Measurements from ENCODE around the gene VSIG10. TPM values are rescaled to one million over a fixed set of nuclear protein-coding genes. Genes with fewer than 3 reads are reported as not detected.

VSIG10 gene
- total and polyA plus RNA-seq, 8 donors: 8.3 to 300 (median 23.1) TPM

GRCh38 chr12:118035190-118036041 is 68.4 kb downstream of the VSIG10 start:
- 67 to 75% (median 74%) methylated on average over 9 of the region's 9 CpGs for WGBS, 5 donors
- Histone ChIP-seq H3K27ac (peak overlapping the region in 2 of 5 donors; percentile 7 to 23), H3K27me3 (no peaks in the 10 kb centered on the region), H3K4me3 (no peak overlapping the region), H3K9me3 (no peaks in the 10 kb centered on the region), H3K36me3 (peaks cover 74 to 100% (median 100%) of the 10 kb centered on the region in 4 donors), H3K4me1 (peaks cover 0 to 16% (median 7%) of the 10 kb centered on the region in 4 donors)
- DNase-seq: peak in 1 of 2 donors; percentile 34
- no peak for TF ChIP-seq CTCF (IDR thresholded peaks at IDR 0.05)
- no peak for TF ChIP-seq POLR2AphosphoS5 (IDR thresholded peaks at IDR 0.05)
- TF ChIP-seq POLR2A (IDR thresholded peaks at IDR 0.05): no peak
- TF ChIP-seq EP300 (IDR thresholded peaks at IDR 0.05): no peak
- intact Hi-C loops (cut with DNase I; ENCODE audit: low total_unique reads): loop anchor here (10.0 kb wide), 1 partner anchor 161 kb away; no protein-coding TSS in a partner anchor

- intact Hi-C loops (cut with DNase I; ENCODE audit: low total_unique reads): loop anchor here (10.0 kb wide), 1 partner anchor 160 kb away; no protein-coding TSS in a partner anchor
- Histone ChIP-seq H3K27me3 (no peaks in the 10 kb centered on the region), H3K4me1 (peaks cover 0 to 16% (median 7%) of the 10 kb centered on the region in 4 donors), H3K4me3 (no peak overlapping the region), H3K36me3 (peaks cover 77 to 100% (median 100%) of the 10 kb centered on the region in 4 donors), H3K9me3 (no peaks in the 10 kb centered on the region), H3K27ac (peak overlapping the region in 3 of 5 donors; percentile 7 to 23 (median 13))
- peak in 1 of 2 donors; percentile 76 for DNase-seq
- 81 to 91% (median 89%) methylated on average over 5 of the region's 5 CpGs for WGBS, 5 donors
- TF ChIP-seq CTCF (IDR thresholded peaks at IDR 0.05) (peak in 3 of 7 experiments; percentile 8 to 22 (median 16)), POLR2A (IDR thresholded peaks at IDR 0.05) (no peak)
These were observed 69.2 kb downstream of the VSIG10 start for GRCh38 chr12:118034429-118035189.

- H3K36me3 ChIP-seq: peaks cover 75 to 100% (median 100%) of the 10 kb centered on the region in 4 donors
- intact Hi-C loops (cut with DNase I; ENCODE audit: low total_unique reads): loop anchor here (10.0 kb wide), 1 partner anchor 159 kb away; no protein-coding TSS in a partner anchor
- H3K4me1 ChIP-seq: peaks cover 0 to 16% (median 7%) of the 10 kb centered on the region in 4 donors
These were observed 69.9 kb downstream of the VSIG10 start for GRCh38 chr12:118033902-118034301.

More at GRCh38 chr12:118033902-118034301, 69.9 kb downstream of the VSIG10 start:
- TF ChIP-seq POLR2AphosphoS5 (IDR thresholded peaks at IDR 0.05): no peak
- no peak for TF ChIP-seq POLR2A (IDR thresholded peaks at IDR 0.05)
- no peak for TF ChIP-seq EP300 (IDR thresholded peaks at IDR 0.05)
- TF ChIP-seq CTCF (IDR thresholded peaks at IDR 0.05): no peak
- WGBS, 5 donors: 84 to 88% (median 87%) methylated on average over 5 of the region's 5 CpGs
- peak overlapping the region in 1 of 5 donors; percentile 13 for H3K27ac ChIP-seq
- H3K9me3 ChIP-seq: no peaks in the 10 kb centered on the region
- DNase-seq: no peak
- no peak overlapping the region for H3K4me3 ChIP-seq
- no peaks in the 10 kb centered on the region for H3K27me3 ChIP-seq
